ENCODE results near the gene RPS6KC1.
A peak's percentile ranks its signal among the peaks of the same experiment; 100 is the strongest.
"Not testable (repeated sequence)": the region's sequence is repeated elsewhere in the genome, so short reads cannot be mapped to it uniquely, and the experiment has no call there.

RPS6KC1 gene

GRCh38 chr1:213111502-213111901 is 60.5 kb downstream of the RPS6KC1 start:
- no peak for DNase-seq

DNA sequence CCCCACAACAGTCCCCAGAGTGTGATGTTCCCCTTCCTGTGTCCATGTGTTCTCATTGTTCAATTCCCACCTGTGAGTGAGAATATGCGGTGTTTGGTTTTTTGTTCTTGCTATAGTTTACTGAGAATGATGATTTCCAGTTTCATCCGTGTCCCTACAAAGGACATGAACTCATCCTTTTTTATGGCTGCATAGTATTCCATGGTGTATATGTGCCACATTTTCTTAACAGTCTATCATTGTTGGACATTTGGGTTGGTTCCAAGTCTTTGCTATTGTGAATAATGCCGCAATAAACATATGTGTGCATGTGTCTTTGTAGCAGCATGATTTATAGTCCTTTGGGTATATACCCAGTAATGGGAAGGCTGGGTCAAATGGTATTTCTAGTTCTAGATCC is 61.7 kb downstream of the RPS6KC1 start:
- not testable (repeated sequence) for DNase-seq

DNA sequence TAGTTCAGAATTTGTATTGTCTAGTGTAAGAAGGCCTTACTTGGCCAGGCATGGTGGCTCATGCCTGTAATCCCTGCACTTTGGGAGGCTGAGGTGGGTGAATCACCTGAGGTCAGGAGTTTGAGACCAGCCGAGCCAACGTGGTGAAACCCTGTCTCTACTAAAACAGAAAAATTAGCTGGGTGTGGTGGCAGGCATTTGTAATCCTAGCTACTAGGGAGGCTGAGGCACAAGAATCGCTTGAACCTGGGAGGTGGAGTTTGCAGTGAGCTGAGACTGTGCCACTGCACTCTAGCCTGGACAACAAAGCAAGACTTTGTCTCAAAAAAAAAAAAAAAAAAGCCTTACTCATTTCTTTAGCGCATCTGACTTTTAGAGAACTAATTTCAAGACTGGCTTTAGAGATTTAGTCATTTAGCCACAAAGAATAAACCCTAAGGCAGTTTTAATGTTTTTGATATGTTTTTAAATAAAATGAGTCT is 66.7 kb downstream of the RPS6KC1 start:
- not testable (repeated sequence) for DNase-seq

DNA sequence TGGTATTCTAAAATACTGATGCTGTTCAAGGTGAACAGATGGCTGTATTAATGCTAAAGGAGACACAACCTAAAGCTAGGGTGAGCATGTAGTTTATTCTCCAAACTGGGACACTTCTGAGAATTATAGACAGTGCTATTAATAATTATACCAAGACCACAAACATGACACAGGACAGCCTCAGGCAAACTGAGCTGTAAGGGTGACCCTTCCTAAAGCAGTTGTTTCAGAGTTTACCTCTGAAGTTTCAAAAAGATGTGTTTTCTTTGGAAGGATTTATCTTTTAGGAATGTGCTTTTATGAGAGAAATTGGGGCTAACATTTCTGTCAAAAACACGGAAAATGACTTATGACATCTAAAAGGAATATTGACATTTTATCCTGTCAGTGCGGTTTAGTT is 68.8 kb downstream of the RPS6KC1 start:
- DNase-seq, result peak in 1 of 2 experiments; percentile 2

DNA sequence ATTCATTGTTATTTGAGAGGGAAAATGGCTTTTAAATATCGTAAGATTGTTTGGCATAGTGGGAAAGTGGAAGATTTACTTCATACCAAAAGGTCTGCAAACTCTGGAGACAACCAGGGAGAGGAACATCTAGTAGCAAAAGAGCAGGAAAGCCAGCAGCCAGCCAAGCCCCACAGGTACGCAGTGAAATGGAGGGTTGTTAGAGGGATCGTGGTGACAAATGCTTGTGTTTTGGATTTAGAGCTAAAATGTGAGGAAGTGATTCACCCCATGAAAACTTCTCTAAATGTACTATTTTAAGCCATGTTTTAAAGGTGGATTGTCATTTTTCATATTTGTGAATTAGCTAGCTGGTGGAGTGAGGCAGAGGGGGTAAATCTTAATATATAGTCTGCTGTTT is 69.3 kb downstream of the RPS6KC1 start:
- DNase-seq, result no peak

GRCh38 chr1:213120961-213121360 is 69.9 kb downstream of the RPS6KC1 start:
- DNase-seq, result no peak

DNA sequence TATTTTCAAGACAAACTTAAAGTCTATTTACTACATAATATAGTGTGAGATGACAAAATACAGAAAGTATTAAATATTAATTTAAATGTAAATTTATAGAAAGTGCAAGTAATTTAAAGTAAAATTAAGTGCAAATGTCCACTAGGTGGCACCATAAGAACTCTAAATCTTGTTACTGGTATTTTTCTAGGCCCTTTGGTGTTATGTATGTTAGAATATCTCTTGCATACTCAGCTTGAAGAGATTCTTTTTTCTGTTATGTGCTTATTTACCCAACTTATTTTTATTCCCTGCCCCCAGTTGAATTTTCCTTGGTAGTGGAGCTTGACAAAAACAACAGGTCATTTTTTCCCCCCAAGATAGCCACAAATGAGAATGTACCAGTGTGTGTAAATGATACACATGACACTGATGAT is 71.5 kb downstream of the RPS6KC1 start:
- peak in 1 of 2 experiments; percentile 47 for DNase-seq

DNA sequence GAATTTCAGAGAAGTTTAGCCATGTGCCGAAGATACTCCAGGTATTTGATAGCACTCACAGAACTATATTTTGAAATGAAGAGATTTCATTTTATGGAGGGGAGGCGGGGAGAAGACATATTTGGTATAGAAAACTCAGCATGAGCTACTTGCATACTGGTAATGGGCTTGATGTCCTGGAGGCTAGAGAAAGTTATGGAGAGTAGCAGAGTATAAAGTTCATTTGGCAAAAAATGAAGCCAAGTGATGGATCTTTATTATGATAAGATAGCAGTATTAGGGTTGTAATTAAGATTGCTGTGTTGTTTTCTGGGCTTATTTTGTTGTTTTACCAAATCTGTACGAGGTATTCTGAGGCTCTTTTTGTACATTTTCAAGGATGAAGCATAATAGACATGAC is 72.0 kb downstream of the RPS6KC1 start:
- DNase-seq, result no peak

GRCh38 chr1:213123536-213123935 is 72.5 kb downstream of the RPS6KC1 start:
- DNase-seq, result no peak

GRCh38 chr1:213124590-213124989 is 73.5 kb downstream of the RPS6KC1 start:
- no peak for DNase-seq

DNA sequence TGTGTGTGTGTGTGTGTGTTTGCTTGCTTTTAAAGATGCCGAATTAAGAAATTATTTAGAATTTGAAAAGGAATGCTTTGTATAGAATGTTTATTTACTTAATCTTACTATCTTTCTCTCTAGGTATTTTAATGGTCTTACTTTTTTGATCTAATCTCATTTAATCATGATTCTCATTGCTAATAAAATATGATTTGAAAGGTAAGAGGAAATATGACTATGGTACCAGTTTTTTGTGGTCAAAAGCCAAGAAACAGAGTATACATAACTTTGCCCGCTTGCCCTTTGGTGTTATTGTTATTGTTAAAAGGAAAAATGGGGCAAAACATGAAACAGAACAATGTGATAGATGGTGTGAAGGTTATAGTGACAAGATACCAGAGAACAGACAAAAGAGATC is 74.6 kb downstream of the RPS6KC1 start:
- DNase-seq, result no peak

DNA sequence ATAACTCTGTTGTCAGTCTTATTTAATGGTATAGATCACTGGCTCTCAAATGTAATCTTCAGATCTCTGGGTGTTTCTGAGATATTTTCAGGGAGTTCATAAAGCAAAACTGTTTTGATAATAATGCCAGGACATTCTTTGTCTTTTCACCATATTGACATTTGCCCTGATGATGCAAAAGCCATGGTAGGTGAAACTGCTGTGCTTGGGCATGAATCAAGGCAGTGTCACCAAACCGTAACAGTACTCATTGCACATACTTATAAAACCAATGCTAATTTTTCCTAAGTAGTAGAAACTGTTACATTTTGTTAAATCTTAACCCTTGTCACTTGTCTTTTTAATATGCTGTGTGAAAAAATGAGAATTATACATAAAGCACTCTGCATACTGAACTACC is 76.0 kb downstream of the RPS6KC1 start:
- DNase-seq, result no peak

DNA sequence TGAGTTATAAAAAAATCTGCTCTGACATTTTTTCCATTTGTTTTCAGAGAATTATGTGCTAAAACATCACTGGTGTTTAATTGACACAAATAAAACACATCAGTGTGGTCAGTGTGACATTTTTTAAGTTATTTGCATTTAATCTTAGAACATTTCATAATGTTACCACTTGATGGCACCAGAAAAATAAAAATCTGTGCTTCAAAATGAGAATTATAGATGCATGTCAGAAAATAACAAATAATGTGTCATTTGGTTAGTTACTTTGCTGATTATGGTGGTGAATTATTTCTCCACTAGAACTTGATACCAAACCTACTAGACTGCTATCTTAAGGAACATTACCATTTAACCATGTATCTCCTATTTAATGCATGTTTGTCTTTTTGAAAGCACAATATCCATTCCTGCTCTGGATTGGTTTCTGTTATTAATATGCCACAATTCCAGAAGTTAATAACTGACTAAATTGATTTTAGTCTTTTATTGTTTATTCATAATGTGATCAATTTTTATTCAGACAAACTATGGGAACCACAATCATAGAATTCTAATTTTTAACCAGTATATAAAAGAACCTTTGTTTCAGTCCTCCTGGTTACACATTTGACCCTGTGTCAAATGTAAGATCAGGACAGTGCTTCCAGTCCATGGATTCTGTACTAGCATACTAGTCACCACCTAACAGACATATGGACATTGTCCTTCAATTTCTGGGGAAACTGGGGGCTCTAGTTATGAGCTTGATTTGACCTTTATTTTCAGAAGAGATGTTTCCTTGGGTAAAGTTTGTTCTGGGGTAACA is 81.0 kb downstream of the RPS6KC1 start:
- peak in 1 of 2 experiments; percentile 23 for DNase-seq

DNA sequence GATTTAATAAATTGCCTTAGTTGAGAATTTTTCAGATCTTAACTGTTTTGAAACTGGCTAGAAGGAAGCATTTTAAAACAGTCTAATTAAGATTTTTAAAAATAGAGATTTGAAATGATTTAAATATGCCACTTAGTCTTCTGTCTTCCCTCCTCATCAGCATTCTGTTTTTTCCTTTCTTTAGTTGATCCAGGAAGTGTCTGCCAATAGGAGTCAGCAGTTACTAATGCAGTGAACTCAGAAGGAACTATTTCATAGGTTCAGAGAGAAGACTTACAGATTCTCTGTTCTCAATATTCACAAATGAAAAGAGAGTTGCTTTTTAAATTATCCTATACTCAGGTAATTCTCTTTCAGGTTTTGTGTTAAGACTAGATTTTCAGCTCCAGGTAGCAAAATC is 84.5 kb downstream of the RPS6KC1 start:
- DNase-seq, result no peak

- no peak for DNase-seq
Observed at GRCh38 chr1:213136190-213136917, 85.3 kb downstream of the RPS6KC1 start.

DNA sequence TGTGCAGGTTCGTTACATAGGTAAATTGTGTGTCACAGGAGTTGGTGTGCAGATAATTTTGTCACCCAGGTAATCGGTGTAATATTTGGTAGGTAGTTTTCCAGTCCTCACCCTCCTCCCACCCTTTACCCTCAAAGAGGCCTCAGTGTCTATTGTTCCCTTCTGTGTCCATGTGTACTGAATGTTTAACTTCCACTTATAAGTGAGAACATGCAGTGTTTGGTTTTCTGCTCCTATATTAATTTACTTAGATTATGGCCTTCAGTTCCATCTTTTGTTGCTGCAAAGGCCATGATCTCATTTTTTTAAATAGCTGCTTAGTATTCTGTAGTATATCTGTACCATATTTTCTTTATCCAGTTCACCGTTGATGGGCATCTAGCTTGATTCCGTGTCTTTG is 87.3 kb downstream of the RPS6KC1 start:
- no peak for DNase-seq

DNA sequence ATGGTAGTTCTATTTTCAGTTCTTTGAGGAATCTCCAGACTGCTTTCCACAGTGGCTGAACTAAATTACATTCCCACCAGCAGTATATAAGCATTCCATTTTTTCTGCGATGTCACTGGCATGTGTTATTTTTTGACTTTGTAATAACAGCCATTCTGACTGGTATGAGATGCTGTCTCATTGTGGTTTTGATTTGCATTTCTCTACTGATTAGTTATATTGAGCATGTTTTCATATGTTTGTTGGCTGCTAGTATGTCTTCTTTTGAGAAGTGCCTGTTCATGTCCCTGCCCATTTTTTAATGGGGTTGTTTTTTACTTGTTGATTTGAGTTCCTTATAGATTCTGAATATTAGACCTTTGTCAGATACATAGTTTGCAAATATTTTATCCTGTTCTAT is 87.9 kb downstream of the RPS6KC1 start:
- no peak for DNase-seq

- DNase-seq, result no peak
Observed at GRCh38 chr1:213148905-213149304, 97.9 kb downstream of the RPS6KC1 start.

DNA sequence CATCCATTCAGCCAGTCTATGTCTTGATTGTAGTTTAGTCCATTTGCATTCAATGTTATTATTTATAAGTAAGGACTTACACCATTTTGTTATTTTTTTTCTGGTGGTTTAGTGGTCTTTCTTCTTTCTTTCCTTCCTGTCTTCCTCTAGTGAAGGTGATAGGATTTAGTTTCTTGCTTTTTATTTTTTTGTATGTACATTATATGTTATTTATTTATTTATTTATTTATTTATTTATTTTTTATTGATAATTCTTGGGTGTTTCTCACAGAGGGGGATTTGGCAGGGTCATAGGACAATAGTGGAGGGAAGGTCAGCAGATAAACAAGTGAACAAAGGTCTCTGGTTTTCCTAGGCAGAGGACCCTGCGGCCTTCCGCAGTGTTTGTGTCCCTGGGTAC is 99.0 kb downstream of the RPS6KC1 start:
- not testable (repeated sequence) for DNase-seq

- no peak for DNase-seq
Observed at GRCh38 chr1:213154056-213154685, 103.1 kb downstream of the RPS6KC1 start.

- no peak for DNase-seq
Observed at GRCh38 chr1:213159376-213159775, 108.3 kb downstream of the RPS6KC1 start.

GRCh38 chr1:213160442-213160841 is 109.4 kb downstream of the RPS6KC1 start:
- DNase-seq, result not testable (repeated sequence)

- DNase-seq, result no peak
Observed at GRCh38 chr1:213162338-213162737, 111.3 kb downstream of the RPS6KC1 start.

DNA sequence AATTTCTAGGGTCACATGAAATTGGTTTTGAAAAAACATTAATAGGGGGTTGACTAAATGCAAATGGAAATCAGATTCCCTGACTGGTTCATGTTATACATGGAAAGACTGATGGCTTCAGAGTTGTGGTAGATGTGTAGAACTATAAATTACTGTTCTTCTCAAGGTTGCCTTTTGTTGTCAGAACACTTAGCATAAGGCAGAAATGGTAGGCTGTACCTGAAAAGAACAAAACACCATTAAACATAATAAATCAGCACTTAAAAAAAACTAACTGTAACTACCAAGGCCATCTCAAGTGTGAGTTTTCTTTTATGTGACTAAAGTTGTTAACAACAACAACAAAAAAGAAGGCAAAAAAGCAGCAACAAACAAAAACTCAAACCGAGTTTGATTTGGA is 111.8 kb downstream of the RPS6KC1 start:
- no peak for DNase-seq

Data from NCI-H524 (cell line).